NCI-H82 treated with DMSO at 0.1 percent for 48 hours (cell line): ENCODE measurements around the gene GNAZ.

Experiments used
- DNase-seq: peaks from one replicate; lab custom pipeline; 2025; ENCODE audit not compliant: unreplicated experiment; lab: John Stamatoyannopoulos, UW

GNAZ gene

GRCh38 chr22:23075525-23076216, 5.4 kb downstream of the GNAZ start:
- DNase-seq: no peak

GRCh38 chr22:23076896-23077572, 6.7 kb downstream of the GNAZ start:
- no peak for DNase-seq

GRCh38 chr22:23077627-23078461, 7.5 kb downstream of the GNAZ start:
- no peak for DNase-seq

GRCh38 chr22:23078462-23078787, 8.1 kb downstream of the GNAZ start:
- DNase-seq: no peak

- no peak for DNase-seq
Measured at GRCh38 chr22:23079240-23079768, 9.0 kb downstream of the GNAZ start.

- no peak for DNase-seq
Measured at GRCh38 chr22:23079814-23080521, 9.6 kb downstream of the GNAZ start.

GRCh38 chr22:23080613-23081290, 10.4 kb downstream of the GNAZ start:
- no peak for DNase-seq

GRCh38 chr22:23082534-23083314, 12.4 kb downstream of the GNAZ start:
- no peak for DNase-seq

- DNase-seq: no peak
Measured at GRCh38 chr22:23083315-23084021, 13.1 kb downstream of the GNAZ start.

GRCh38 chr22:23084453-23085350, 14.4 kb downstream of the GNAZ start:
- DNase-seq: no peak

GRCh38 chr22:23085351-23085671, 15.0 kb downstream of the GNAZ start:
- DNase-seq: no peak

GRCh38 chr22:23085785-23086184, 15.5 kb downstream of the GNAZ start:
- peak; percentile 37 for DNase-seq

GRCh38 chr22:23086263-23086662, 15.9 kb downstream of the GNAZ start:
- DNase-seq: no peak

- DNase-seq: no peak
Measured at GRCh38 chr22:23086787-23087186, 16.5 kb downstream of the GNAZ start.

GRCh38 chr22:23088199-23088604, 17.9 kb downstream of the GNAZ start:
- no peak for DNase-seq

- no peak for DNase-seq
Measured at GRCh38 chr22:23089010-23089409, 18.7 kb downstream of the GNAZ start.

- DNase-seq: no peak
Measured at GRCh38 chr22:23089633-23090456, 19.5 kb downstream of the GNAZ start.
